ENCODE data around the gene B4GALNT2.

- no peak for TF ChIP-seq EZH2phosphoT487 (IDR thresholded peaks at IDR 0.05; ENCODE audit: borderline replicate concordance, low read length)
- TF ChIP-seq CTCF (conservative IDR thresholded peaks at IDR 0.05; ENCODE audit: low read depth, low read length), result no peak
Observed at GRCh38 chr17:49201481-49201927, 68.9 kb downstream of the B4GALNT2 start.

Measured in PC-3 (cell line).